VCaP (cell line): ENCODE measurements around the gene NELL1.

Experiments used
- H3K27ac ChIP-seq: fragments of 450-650 bp; 2 replicates; pipeline ENCODE4 v1.5.1; 2017
- CTCF ChIP-seq: fragments of 450-650 bp; conservative IDR thresholded peaks from 2 replicates; pipeline ENCODE4 v1.5.1; 2017; ENCODE audit warnings: mild to moderate bottlenecking, moderate library complexity

The NELL1 gene

GRCh38 chr11:20644360-20644759, 25.0 kb upstream of the NELL1 start:
- no peak overlapping the region for H3K27ac ChIP-seq
- no peak for TF ChIP-seq CTCF

DNA sequence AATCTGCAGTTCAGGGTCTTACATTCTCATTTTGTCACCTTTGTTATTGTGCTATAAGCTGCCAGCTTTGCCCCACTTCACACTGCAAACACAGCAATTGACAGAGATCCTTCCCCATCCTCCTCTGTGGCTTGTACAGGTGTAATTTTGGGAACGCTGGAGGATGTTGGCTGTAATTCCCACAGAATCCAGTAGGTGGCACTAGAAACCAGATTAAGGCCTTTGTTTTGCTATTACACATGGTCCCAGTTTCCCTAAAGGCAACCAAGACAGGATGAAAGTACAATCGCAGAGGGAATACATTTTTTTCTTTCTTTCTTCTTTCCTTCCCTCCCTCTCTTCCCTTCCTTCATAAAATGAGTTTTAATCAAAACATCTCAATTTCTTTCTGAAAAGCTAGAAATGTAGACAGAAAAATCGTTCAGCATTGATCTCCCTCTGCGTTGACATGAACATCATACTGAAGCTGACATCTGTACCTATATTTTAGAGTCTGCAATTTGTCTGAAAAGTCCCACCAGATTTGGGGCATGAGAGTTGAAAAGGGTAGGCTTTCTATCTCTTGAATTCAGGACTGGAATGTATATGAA, 21.3 kb upstream of the NELL1 start:
- peak; percentile 88 for TF ChIP-seq CTCF
- H3K27ac ChIP-seq, result no peak overlapping the region

GRCh38 chr11:20652150-20652806, 17.1 kb upstream of the NELL1 start:
- no peak overlapping the region for H3K27ac ChIP-seq
- TF ChIP-seq CTCF, result no peak

GRCh38 chr11:20654038-20654437, 15.3 kb upstream of the NELL1 start:
- H3K27ac ChIP-seq, result no peak overlapping the region
- TF ChIP-seq CTCF, result no peak

GRCh38 chr11:20656901-20657300, 12.5 kb upstream of the NELL1 start:
- no peak overlapping the region for H3K27ac ChIP-seq
- TF ChIP-seq CTCF, result no peak

DNA sequence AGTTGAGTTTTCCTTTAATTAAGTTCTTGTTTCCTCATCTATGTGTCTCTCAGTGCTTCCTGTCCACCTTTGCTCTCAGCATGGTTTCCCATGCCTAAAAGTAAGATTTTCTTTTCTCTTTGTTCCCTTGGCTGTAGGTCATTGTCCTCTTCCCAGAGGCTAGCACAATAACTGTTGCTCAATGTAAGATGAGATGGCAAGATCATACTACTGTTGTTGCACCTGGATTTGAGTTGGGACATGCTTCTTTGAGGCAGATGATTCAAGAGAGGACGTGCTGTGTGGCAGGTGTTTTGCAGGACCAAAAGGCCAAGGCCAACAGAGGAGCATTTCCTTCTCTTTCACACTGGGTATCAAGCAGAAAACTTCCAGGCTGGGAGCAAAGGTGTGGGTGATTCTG, 11.3 kb upstream of the NELL1 start:
- no peak for TF ChIP-seq CTCF

DNA sequence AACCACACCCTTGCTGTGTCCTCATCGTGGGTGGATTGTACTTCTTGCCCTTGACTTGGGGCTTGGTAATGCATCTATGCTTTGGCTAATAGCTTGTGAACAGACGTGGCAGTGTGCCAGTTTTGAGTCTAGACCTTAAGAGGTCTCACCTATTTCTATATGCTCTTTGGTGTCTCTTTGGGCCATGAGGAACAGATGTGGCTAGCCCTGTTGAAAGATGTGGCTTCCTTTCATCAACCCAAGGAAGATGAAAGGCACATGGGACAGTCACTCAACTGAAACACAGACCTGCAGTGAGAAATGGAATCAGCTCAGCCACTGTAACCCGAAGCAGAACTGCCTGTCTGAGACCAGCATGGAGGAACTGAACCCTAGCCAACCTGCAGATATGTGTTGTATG, 7.9 kb upstream of the NELL1 start:
- H3K27ac ChIP-seq, result no peak overlapping the region
- no peak for TF ChIP-seq CTCF

More for the DNA sequence above, 11.3 kb upstream of the NELL1 start:
- no peak overlapping the region for H3K27ac ChIP-seq
